Mucosa of descending colon (tissue), 3 donors: Measurements from ENCODE around the gene ZNF862. TPM values are rescaled to one million over a fixed set of nuclear protein-coding genes. Genes with fewer than 3 reads are reported as not detected.

Source experiments
- ATAC-seq: fragments of 200-7000 bp; cut with Tn5 transposase; one replicate; pipeline ENCODE4 v1.9.1; 2020; ENCODE audit warnings: mild to moderate bottlenecking, moderate library complexity
- DNase-seq, 3 donors: peaks; one replicate each; pipeline ENCODE4 v3.0.0-alpha.2; 2020
- H3K36me3 ChIP-seq: fragments of 200-600 bp; one replicate; pipeline ENCODE4 v1.8.0; 2021; ENCODE audit warnings: low read depth, mild to moderate bottlenecking
- H3K4me1 ChIP-seq: fragments of 200-600 bp; one replicate; pipeline ENCODE4 v1.8.0; 2021; ENCODE audit warnings: low read depth, mild to moderate bottlenecking
- H3K4me3 ChIP-seq: fragments of 200-600 bp; one replicate; pipeline ENCODE4 v1.8.0; 2021; ENCODE audit warnings: mild to moderate bottlenecking
- H3K9me3 ChIP-seq: fragments of 200-600 bp; one replicate; pipeline ENCODE4 v1.8.0; 2021; ENCODE audit warnings: mild to moderate bottlenecking
- intact Hi-C, 2 donors: fragments of 100-400 bp; cut with DNase I in 1 of 2; cut with micrococcal nuclease in 1 of 2; formaldehyde crosslinking; loops; one replicate each; pipeline versions ENCODE4 v1.11.0 to v1.11.1; 2022; cut with DNase I, micrococcal nuclease
- total RNA-seq, 3 donors: library from RNA; stranded (reverse); fragmentation: NEBNext Ultra II Directional in 2 of 3; extraction: Animal tissue kit (Norgen Biotek cat#: 25700) in 2 of 3; gene quantifications; one replicate each; pipeline versions ENCODE4 v1.2.1 to v1.2.4, GENCODE V29; 2021 to 2023
- TF ChIP-seq, protein P1 (sequence below): fragments of 200-600 bp; IDR thresholded peaks from one replicate; pipeline ENCODE4 v1.8.0; 2022; ENCODE audit warnings: antibody characterized with exemption, mild to moderate bottlenecking
- donor health status: DM: no; HTN: no; CAD: no; lungs with moderate emphysema.
- donor health status: DM: no; HTN: no; CAD: no.
- donor health status: DM: no; HTN: yes; CAD: no.

The ZNF862 gene
- total RNA-seq, 3 donors from 2014 or later, result 18.0 to 25.4 (median 25.2) TPM

- TF ChIP-seq, protein P1, sequence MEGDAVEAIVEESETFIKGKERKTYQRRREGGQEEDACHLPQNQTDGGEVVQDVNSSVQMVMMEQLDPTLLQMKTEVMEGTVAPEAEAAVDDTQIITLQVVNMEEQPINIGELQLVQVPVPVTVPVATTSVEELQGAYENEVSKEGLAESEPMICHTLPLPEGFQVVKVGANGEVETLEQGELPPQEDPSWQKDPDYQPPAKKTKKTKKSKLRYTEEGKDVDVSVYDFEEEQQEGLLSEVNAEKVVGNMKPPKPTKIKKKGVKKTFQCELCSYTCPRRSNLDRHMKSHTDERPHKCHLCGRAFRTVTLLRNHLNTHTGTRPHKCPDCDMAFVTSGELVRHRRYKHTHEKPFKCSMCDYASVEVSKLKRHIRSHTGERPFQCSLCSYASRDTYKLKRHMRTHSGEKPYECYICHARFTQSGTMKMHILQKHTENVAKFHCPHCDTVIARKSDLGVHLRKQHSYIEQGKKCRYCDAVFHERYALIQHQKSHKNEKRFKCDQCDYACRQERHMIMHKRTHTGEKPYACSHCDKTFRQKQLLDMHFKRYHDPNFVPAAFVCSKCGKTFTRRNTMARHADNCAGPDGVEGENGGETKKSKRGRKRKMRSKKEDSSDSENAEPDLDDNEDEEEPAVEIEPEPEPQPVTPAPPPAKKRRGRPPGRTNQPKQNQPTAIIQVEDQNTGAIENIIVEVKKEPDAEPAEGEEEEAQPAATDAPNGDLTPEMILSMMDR, result no peak
- no peak for ATAC-seq
- DNase-seq, result no peak
- Histone ChIP-seq H3K4me1 (peaks cover 8% of the 10 kb centered on the region), H3K4me3 (peak overlapping the region; percentile 50), H3K9me3 (no peaks in the 10 kb centered on the region), H3K36me3 (no peaks in the 10 kb centered on the region)
- intact Hi-C loops, result no loop called here
Observed at GRCh38 chr7:149873970-149874643, 35.9 kb downstream of the ZNF862 start.

DNA sequence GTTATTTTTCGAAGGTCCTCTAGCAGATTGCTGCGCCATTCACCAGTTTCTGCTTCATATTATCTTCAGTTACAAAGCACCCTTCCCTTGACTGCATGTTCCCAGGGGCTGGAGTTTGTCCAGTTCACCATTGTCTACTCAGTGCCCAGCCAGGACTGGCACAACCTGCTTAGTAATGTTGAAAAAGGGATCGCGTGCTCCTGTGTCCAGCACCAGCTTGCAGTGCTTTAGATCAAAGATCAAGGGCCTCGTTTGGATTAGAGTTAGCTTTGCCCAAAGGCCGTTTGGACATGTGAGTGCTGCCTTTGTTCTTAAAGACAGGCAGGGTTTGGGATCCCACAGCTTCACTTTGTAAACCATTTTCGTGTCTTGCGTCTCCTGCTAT lies 36.5 kb downstream of the ZNF862 start:
- intact Hi-C loops, result no loop called here
- H3K4me1 ChIP-seq, result peaks cover 8% of the 10 kb centered on the region
- TF ChIP-seq, protein P1, result no peak
- H3K36me3 ChIP-seq, result no peaks in the 10 kb centered on the region
- no peak overlapping the region for H3K4me3 ChIP-seq
- ATAC-seq (no peak), DNase-seq (no peak)
- H3K9me3 ChIP-seq, result no peaks in the 10 kb centered on the region

GRCh38 chr7:149875396-149875795 lies 37.2 kb downstream of the ZNF862 start:
- no peaks in the 10 kb centered on the region for H3K36me3 ChIP-seq
- H3K4me1 ChIP-seq, result peaks cover 8% of the 10 kb centered on the region
- DNase-seq (no peak), ATAC-seq (no peak)
- H3K9me3 ChIP-seq, result no peaks in the 10 kb centered on the region
- TF ChIP-seq, protein P1, result no peak
- intact Hi-C loops, result no loop called here
- H3K4me3 ChIP-seq, result no peak overlapping the region

GRCh38 chr7:149877890-149878522 lies 39.8 kb downstream of the ZNF862 start:
- TF ChIP-seq, protein P1, result no peak
- Histone ChIP-seq H3K9me3 (no peaks in the 10 kb centered on the region), H3K4me1 (peaks cover under 1% of the 10 kb centered on the region), H3K4me3 (no peak overlapping the region), H3K36me3 (no peaks in the 10 kb centered on the region)
- ATAC-seq, result no peak
- intact Hi-C loops, result no loop called here
- DNase-seq, result no peak

GRCh38 chr7:149878523-149878921 lies 40.3 kb downstream of the ZNF862 start:
- no peaks in the 10 kb centered on the region for H3K9me3 ChIP-seq
- no peak overlapping the region for H3K4me3 ChIP-seq
- DNase-seq, result no peak
- no peak for ATAC-seq
- TF ChIP-seq, protein P1, result no peak
- intact Hi-C loops, result no loop called here
- peaks cover 3% of the 10 kb centered on the region for H3K4me1 ChIP-seq
- H3K36me3 ChIP-seq, result no peaks in the 10 kb centered on the region
